SK-MEL-5 (cell line): ENCODE data around the gene MSL2. TPM values are rescaled to one million over a fixed set of nuclear protein-coding genes. Genes with fewer than 3 reads are reported as not detected.
"Not testable (repeated sequence)": the region's sequence is repeated elsewhere in the genome, so short reads cannot be mapped to it uniquely, and the experiment has no call there.

ENCODE experiments used
- DNase-seq: peaks from one replicate; pipeline ENCODE4 v3.0.0-alpha.2; 2016; ENCODE audit warnings: low read depth, low spot score
- in situ Hi-C: cut with HindIII; loops from 2 replicates; pipeline ENCODE4 v1.10.0; 2016; ENCODE audit warnings: low sequenced_read_pairs, high pct_unique_total_duplicates, low pct_unique_long_range_greater_than_20kb
- total RNA-seq: library from RNA; depleted of rRNA; stranded (reverse); fragments of >200 nt; shearing (Covaris generic); gene quantifications from 2 replicates; pipeline ENCODE4 v1.2.3, GENCODE V29; 2014

Gene MSL2
- total RNA-seq, 1 experiment from 2014 or later: 13.9 TPM

DNA sequence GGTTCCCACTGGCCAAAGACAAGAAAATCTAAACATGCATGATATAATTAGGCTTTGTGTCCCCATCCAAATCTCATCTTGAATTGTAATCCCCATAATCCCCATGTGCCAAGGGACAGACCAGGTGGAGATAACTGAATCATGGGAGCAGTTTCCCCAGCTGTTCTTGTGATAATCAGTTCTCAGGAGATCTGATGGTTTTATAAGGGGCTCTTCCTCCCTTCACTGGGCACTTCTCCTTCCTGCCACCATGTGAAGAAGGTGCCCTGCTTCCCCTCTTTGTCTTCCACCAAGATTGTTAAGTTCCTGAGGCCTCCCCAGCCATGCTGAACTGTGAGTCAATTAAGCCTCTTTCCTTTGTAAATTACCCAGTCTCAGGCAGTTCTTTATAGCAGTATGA lies 32.5 kb downstream of the MSL2 start:
- in situ Hi-C loops, DNase-seq: not testable (repeated sequence)

DNA sequence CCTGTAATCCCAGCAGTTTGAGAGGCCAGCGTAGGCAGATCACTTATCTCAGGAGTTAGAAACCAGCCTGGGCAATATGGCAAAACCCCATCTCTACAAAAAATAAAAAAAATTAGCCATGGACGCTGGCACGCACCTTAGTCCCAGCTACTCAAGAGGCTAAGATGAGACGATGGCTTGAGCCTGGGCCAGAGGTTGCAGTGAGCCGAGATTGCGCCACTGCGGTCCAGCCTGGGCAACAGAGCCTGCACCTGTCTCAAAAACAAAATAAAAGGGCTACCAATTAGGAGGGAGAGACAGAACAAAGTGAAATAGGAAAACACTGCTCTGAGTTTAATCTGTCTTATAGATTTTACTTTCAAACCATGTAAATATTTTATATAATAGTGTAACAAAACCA lies 33.8 kb downstream of the MSL2 start:
- in situ Hi-C loops: no loop called here
- DNase-seq: no peak

DNA sequence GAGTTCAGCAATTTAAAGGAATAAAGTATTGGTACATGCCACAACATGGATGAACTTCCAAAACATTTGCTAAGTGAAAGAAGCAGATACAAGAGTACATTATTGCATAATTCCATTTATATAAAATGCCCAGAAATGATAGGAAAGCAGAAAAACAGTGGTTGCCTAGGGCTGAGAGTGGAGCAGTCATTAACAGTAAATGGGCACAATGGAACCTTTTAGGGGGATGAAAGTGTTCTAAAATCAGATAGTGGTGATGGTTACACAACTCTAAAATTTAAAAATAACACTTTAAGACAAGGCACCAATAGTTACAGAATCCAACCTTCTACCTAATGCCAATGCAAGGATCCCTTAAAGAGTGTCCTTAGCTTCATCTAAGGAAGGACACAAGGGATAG lies 34.6 kb downstream of the MSL2 start:
- in situ Hi-C loops: no loop called here
- DNase-seq: peak; percentile 52

DNA sequence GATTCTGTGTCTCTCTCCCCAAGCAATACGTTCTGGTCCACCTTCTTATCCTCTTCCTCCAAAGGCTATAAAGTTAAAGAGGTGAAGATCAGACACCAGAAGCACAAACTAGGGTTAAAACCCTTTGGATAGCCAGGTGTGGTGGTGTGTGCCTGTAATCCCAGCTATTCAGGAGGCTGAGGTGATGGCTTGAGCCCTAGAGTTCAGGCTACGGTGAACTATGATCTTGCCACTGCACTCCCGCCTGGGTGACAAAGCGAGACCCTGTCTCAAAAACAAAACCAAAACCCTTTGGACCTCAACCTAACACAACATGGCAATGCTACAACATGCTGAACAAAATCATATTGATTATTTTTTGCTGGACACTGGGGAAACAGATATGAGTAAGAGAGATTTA lies 43.2 kb downstream of the MSL2 start:
- DNase-seq: no peak
- in situ Hi-C loops: no loop called here

DNA sequence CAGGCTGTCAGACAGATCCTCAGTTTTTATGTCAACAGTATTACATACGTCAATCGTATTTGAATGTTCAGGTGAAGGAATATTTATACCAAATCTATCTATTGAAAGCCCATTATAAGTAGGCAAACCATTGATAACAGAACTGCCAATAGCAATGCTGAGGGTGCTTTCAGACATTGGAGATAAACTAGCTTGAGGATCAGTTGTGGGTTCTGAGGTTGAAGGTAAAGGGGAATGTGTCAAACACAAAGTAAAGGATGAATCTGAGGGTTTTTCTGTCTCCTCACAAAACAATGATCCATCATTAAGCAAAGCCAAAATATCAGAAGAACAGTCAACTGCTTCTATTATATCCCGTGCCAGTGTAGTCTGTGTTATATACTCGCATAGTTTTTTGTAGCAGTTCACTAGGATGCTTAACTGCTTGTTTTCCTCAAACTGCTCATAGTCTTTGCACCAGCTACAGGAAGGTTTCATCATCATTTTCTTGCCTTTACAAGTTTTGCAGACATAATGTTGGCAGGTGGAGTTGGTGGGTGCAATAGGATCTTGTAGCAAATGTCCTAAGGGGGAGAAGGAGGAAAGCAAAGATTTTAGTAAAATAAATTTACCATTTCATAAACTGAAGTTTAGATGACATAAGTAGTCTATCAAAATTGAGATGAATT lies 43.8 kb downstream of the MSL2 start:
- no peak for DNase-seq
- in situ Hi-C loops: no loop called here

DNA sequence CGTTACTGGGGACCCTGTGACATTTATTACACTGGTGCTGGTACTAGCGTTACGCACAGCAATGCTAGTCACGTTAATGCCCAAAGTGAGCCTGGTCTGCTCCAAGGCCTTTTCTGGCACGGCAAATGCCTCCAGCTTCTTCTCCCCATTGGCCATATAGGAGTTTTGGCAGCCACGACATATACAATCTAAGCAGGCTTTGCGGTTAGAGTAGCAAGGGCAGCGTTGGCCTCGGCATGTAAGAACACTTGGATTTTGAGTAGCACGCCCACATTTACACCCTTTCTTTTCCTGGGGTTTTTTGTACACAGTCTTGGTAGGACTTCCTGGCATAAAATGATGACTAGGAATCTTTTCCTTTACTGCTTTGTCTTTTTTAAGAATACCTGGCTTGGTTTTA lies 44.9 kb downstream of the MSL2 start:
- in situ Hi-C loops: no loop called here
- no peak for DNase-seq

DNA sequence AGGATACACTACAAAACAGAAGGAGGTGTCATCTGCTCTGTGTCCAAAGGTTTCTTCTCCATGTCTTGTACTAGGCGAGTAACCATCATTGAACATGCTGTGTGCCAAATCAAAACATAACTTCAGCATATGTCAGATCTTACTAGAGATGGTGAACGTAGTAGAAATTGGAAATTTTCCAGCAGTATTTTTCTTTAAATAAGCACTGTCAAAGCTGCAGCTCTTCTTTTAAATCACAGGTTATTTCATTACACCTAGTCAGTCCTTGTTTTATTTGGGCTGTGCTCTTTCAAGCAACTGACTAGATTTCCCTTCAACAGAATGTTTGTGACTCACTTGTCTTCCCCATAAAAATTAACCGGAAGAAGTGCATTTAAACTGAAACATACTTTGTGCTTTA lies 46.5 kb downstream of the MSL2 start:
- no peak for DNase-seq
- in situ Hi-C loops: no loop called here

DNA sequence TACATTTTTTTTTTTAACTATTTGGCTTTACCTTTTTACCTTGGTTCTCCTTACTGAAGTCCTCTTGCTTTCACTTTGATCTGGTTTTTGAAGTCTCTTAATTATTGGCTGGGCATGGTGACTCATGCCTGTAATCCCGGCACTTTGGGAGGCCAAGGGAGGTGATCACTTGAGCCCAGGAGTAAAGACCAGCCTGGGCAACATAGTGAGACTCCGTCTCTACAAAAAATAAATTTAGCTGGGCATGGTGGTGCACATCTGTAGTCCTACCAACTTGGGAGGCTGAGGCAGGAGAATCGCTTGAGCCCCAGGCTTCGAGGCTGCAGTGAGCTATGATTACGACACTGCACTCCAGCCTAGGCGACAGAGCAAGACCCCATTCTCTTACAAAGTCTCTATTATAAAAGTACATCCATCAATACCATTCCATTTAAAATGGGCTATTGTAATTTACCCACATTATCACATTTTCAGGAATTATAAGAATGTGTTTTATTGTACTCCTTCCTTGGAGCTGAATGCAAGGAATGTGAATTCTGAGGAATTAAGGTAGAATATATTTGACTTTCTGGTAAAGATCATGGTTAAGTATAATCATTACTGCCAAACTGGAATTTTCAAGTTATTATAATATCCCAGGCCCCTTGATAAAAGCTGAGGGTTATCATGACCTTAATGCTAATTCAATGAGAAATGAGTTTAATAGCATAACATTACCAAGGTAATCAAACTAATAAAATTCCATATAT lies 49.0 kb downstream of the MSL2 start:
- in situ Hi-C loops: no loop called here
- DNase-seq: no peak

DNA sequence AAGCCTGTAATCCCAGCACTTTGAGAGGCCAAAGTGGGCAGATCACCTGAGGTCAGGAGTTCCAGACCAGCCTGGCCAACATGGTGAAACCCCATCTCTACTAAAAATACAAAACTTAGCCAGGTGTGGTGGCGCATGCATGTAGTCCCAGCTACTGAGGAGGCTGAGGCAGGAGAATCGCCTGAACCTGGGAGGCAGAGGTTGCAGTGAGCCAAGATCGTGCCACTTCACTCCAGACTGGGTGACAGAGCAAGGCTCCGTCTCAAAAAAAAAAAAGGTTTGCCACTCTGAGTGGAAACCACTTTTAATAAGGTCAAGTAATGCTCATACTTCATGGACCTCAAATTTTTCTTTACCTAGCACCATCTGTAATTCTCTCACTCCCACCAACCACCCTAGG lies 51.7 kb downstream of the MSL2 start:
- DNase-seq, in situ Hi-C loops: not testable (repeated sequence)

DNA sequence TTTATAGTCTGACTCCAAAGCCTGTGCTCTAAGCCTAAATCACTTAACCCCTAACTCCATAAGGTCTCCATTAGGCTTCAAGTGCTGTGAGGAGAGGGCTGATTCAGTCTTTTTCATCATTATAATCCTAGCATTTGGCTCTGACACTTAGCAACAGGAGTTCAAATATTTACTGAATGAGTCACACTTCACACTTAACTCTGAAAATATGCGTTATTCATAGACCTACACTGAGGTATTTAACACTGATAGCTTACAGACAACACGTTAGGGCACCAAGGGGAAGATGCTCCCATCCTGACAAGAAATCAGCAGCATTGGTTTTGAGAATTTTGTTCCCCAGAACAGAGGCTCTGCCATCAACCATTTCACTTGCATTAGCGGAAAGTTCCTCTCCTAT lies 53.5 kb downstream of the MSL2 start:
- no peak for DNase-seq

DNA sequence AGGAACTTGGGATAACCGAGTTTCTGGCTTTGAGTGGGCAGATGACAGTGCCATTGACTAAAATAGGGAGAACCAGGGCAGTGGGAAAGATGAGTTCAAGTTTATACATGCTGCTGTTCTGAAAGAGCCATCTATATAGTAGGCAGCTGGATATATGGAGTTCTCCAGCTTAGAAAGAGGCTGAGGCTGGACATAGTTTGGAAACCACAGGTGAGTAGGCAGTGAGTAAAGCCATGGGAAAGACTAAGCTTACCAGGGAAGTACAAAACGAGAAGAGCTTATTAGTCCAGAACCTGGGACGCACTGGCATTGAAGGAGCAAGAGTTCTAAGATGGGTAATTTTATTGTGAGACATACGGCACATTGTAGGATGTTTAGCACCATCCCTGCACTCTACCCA lies 54.2 kb downstream of the MSL2 start:
- in situ Hi-C loops: no loop called here
- DNase-seq: no peak

More for the DNA sequence above, 53.5 kb downstream of the MSL2 start:
- in situ Hi-C loops: no loop called here

DNA sequence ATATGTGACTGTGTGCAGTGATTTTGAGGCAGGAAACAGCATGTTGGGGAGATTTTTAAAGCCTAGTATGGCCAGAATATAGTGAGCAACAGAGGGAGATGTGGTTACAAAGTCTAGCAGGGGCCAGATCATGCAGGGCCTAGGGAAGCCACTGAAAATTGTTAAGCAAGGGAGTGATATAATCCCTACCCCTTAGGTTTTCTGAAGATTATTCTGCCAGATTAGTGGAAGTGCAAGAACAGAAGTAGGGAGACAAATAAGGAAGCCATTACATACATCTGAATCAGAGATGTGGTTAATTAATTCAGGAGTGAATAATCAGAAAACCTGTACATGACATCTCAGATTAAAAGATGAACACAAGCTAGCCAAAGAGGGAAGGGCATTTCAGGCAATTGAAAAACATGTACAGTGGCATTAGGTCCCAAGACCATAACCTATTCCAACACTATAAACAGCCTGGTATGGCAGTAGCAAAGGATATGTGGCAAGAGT lies 54.8 kb downstream of the MSL2 start:
- DNase-seq: no peak
- in situ Hi-C loops: no loop called here

DNA sequence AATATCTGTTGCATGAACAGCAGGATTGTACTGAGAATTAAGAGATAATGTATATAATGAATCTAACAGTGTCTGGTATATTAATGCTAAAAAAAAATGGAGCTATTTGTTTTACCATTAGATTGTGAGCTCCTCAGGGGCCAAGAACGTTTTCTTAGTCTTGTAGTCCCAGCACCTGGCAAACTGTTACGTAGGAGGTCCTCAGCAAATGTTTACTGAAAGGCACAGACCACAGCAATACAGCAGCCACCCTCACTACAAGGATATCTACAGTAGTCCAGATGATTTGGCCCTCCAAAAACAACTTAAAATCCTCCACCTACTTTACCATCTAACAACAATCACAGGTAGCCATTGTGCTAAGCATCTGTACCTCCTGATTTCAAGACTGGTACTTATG lies 59.7 kb downstream of the MSL2 start:
- in situ Hi-C loops: no loop called here
- no peak for DNase-seq

DNA sequence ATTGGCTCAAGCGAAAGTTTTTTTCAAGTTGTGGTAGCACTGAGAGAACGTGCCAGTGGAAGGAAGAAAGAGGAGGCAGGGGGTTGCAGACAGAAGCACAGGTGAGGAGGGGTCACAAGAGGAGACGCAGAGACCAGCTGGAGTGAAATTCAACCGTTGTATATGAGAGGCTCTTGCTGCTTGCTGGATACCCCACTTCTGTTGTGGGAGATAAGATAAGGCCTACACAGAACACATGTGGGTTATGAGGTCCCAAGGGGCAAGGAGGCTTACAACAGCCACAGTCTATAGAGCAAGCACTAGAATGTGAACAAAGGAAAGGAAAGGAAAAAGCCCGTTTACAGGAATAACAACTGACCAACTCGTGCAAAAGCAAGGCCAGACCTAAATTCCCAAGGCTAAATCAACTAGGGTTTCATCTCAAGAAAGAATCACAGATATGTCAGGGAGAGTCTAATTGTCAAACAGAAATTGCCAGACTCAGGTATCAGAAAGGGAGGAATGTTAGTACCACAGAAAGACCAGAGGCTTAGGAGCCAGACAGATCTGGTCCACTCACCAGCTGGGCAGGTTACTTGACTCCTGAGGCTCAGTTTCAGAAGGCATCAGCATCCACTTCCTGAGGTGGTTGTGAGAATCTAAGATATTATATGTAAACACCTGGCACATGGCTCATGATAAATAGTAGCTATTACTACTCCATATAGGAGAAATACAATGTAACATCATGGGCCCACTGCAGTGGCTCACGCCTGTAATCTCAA lies 60.9 kb downstream of the MSL2 start:
- in situ Hi-C loops: no loop called here

DNA sequence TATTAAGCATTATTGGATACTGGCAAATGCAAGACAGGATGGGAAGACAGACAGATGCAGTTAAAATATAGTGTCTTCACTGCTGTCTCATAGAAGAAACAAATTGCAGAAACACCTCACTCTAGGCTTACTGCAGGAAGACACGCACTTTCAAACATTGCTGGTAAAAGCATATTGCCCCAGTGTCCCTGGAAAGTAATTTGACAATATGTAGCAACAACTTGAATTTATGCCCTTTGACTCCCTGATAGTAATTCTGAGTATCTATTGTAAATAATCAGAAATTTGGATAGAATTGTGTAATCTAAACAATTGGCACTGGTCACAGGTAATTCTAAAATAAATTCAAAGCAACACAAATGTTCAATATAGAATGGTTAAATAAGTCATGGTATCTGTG lies 62.0 kb downstream of the MSL2 start:
- in situ Hi-C loops: no loop called here
- no peak for DNase-seq

More for the DNA sequence above, 60.9 kb downstream of the MSL2 start:
- DNase-seq: no peak

DNA sequence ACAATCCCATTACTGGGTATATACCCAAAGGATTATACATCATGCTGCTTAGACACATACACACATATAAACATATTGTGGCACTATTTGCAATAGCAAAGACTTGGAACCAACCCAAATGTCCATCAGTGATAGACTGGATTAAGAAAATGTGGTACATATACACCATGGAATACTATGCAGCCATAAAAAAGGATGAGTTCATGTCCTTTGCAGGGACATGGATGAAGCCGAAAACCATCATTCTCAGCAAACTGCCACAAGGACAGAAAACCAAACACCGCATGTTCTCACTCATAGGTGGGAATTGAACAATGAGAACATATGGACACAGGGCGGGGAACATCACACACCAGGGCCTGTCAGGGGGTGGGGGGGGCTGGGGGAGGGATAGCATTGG lies 64.5 kb downstream of the MSL2 start:
- DNase-seq, in situ Hi-C loops: not testable (repeated sequence)

DNA sequence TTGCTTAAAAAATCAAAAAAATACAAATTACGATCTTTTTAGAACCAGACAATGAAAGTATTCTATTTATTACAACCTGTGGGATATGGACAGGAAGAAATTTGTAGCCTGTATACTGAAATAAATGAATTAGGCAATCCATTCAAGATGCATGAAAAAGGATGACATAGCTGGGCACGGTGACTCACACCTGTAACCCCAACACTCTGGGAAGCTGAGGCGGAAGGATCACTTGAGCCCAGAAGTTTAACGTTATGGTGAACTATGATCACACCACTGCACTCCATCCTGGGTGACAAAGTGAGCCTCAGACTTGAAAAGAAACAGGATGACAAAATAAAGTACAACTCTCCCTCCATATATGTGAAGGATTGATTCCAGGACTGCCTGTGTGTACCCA lies 74.1 kb downstream of the MSL2 start:
- in situ Hi-C loops: no loop called here
- DNase-seq: no peak
